Adrenal gland (tissue), 5 donors: Measurements from ENCODE around the gene PTPRE.

Experiments used
- CTCF ChIP-seq, 6 experiments: fragments of 450-650 bp in 4 of 6; fragments of 200-600 bp in 2 of 6; sonication (generic) in 1 of 6; IDR thresholded peaks; 1 replicate in 5 of 6; 2 replicates in 1 of 6; pipeline versions ENCODE4 v1.5.1 to v1.8.0; 2016 to 2021; ENCODE audit warnings: antibody characterized with exemption in 6 of 6, mild to moderate bottlenecking in 2 of 6, moderate library complexity in 1 of 6
- POLR2A ChIP-seq, 2 donors: fragments of 450-650 bp; IDR thresholded peaks; one replicate each; pipeline ENCODE4 v1.6.1; 2017; ENCODE audit warnings: antibody characterized with exemption in 2 of 2, mild to moderate bottlenecking in 2 of 2, moderate library complexity in 1 of 2
- donor health status: DM: no; HTN: no; CAD: no.

- TF ChIP-seq POLR2A (IDR thresholded peaks at IDR 0.05), result no peak
- peak in 2 of 6 experiments; percentile 11 to 14 for TF ChIP-seq CTCF (IDR thresholded peaks at IDR 0.05)
Measured at GRCh38 chr10:127919418-127920271, 12.7 kb downstream of the PTPRE start.
